Uterus (tissue), 2 donors: ENCODE results near the gene ATG5.

Experiments
- CTCF ChIP-seq, 4 experiments: fragments of 200-600 bp in 2 of 4; fragments of 450-650 bp in 2 of 4; sonication (generic) in 2 of 4; IDR thresholded peaks; one replicate each; pipeline ENCODE4 v1.5.1; 2016 to 2019; ENCODE audit warnings: antibody characterized with exemption in 4 of 4, mild to moderate bottlenecking in 2 of 4, moderate library complexity in 1 of 4
- POLR2A ChIP-seq, 2 donors: fragments of 450-650 bp; IDR thresholded peaks; one replicate each; pipeline ENCODE4 v1.6.1; 2016; ENCODE audit warnings: antibody characterized with exemption in 2 of 2, mild to moderate bottlenecking in 1 of 2, moderate library complexity in 1 of 2

GRCh38 chr6:106149472-106150069 is 176.0 kb downstream of the ATG5 start:
- TF ChIP-seq CTCF (IDR thresholded peaks at IDR 0.05) = no peak
- no peak for TF ChIP-seq POLR2A (IDR thresholded peaks at IDR 0.05)
